Adipose tissue (tissue), 3 donors: ENCODE results near the gene MRPL32. TPM values are rescaled to one million over a fixed set of nuclear protein-coding genes. Genes with fewer than 3 reads are reported as not detected.
"Not testable (repeated sequence)": the region's sequence is repeated elsewhere in the genome, so short reads cannot be mapped to it uniquely, and the experiment has no call there.

ENCODE experiments used
- H3K27ac ChIP-seq: one replicate; pipeline ENCODE4 v1.5.1; 2013; ENCODE audit warnings: low read depth, low read length
- WGBS, 3 donors: extraction: QIAGEN DNeasy Blood & Tissue Kit; methylation state at CpG; one replicate each; pipeline ENCODE4 v1.1.7; 2013; 5-methylcytosine and 5-hydroxymethylcytosine counted together
- polyA plus RNA-seq, 3 donors: library from polyadenylated mRNA; stranded (reverse); fragments of 200-250 nt; gene quantifications; one replicate each; pipeline ENCODE4 v1.2.3, GENCODE V29; 2013
- donor health status: healthy with polysubstance abuse.
- donor health status: Bipolar disorder and iron deficiency.
- donor health status: healthy.

Gene MRPL32
- polyA plus RNA-seq: 10 to 100 TPM; 58.3 to 83.0 (median 66.1) TPM

DNA sequence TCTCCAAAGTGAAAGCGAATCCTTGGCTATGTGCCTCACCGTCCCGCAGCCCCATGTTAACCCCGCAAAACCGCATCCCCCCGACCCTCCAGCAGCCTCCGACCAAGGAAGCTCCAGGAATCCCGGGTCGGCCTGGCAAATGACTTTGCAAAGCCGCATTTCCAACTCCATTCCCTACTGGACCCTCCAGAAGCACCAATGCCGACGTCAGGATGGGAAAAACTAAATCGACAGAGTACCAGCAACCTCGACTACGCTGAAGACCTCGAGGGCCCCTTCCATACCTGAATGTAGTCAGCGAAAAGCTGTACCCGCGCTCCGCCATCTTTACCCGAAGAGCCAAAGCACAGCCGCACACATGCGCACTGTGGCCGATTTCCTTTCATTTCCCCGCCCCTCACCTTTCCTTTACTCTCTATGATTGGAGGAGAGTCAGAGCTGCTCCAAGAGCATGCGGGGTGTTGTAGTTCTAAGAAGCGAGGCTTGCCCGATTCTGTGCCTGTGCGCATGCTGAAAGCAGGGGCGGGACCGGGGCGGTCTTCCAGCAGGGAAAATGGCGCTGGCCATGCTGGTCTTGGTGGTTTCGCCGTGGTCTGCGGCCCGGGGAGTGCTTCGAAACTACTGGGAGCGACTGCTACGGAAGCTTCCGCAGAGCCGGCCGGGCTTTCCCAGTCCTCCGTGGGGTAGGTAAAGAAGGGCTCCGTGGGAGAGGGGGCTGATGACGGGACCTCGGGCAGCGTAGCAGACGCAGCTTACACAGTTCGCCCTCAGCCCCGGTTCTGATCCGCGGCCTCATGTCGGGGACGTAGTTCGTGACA is at the start of gene MRPL32, which contains the start of gene PSMA2:
Gene MRPL32, plus strand, starts transcription at position 543 of the 818 bp plus-strand sequence. Its CDS starts 11 bp downstream, at position 554.
Gene PSMA2, minus strand, starts transcription at position 341 of the 818 bp plus-strand sequence. Its CDS starts 16 bp downstream, at position 325.
- peak within 1 kb of the TSS; percentile 43 for H3K27ac ChIP-seq
- WGBS, 3 donors: 0 to 1% (median 0%) methylated on average over 56 of the region's 56 CpGs

DNA sequence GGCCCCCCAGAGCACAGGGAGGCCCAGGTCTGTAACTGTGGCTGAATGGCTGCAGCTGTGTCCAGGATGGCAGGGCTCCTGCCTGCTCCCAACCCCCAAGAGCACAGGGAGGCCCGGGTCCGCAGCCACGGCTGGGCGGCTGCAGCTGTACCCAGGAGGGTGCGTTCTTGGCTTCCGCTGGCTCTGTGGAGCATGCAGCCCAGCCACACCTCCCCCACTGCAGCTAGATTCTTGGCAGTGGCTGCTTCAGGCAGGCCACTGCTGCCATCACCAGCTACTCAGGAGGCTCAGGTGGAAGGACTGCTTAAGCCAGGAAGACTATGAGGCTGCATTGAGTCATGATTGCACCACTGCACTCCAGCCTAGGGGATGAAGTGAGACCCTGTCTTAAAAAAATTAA is 48.2 kb upstream of the MRPL32 start:
- WGBS, 3 donors: 82 to 90% (median 85%) methylated on average over 6 of the region's 6 CpGs

DNA sequence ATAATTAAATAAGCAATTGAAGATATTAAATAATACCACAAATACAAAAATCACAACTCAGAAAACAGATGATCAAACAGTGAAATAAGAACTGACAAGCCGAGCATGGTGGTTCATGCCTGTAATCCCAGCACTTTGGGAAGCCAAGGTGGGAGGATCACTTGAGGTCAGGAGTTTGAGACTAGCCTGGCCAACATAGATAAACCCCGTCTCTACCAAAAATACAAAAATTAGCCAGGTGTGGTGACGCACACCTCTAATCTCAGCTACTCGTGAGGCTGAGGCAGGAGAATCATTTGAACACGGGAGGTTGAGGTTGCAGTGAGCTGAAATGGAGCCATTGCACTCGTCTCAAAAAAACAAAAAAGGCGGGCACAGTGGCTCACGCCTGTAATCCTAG is 47.0 kb upstream of the MRPL32 start:
- WGBS, 3 donors: 93 to 95% (median 94%) methylated on average over 8 of the region's 8 CpGs
- H3K27ac ChIP-seq: not testable (repeated sequence)

More for the DNA sequence above, 48.2 kb upstream of the MRPL32 start:
- no peak overlapping the region for H3K27ac ChIP-seq

DNA sequence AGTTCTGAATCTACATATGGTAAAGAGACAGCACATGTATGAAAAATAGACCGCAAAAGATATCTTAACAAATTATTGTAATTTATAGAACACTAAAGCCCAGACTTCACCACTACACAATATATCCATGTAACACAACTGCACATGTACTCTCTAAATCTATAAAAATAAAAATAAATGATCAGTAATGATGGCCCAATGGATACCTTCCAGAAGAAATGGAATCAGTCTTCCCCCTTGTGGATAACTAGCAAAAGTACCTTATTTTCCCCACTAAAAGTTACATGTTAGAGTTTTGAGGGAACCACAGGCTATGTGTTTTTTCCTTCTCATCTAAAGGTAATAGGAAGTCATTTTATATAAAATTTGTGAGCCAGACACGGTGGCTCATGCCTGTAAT is 46.0 kb upstream of the MRPL32 start:
- H3K27ac ChIP-seq: no peak overlapping the region
- 69 to 80% (median 76%) methylated on average over 2 of the region's 2 CpGs for WGBS, 3 donors

DNA sequence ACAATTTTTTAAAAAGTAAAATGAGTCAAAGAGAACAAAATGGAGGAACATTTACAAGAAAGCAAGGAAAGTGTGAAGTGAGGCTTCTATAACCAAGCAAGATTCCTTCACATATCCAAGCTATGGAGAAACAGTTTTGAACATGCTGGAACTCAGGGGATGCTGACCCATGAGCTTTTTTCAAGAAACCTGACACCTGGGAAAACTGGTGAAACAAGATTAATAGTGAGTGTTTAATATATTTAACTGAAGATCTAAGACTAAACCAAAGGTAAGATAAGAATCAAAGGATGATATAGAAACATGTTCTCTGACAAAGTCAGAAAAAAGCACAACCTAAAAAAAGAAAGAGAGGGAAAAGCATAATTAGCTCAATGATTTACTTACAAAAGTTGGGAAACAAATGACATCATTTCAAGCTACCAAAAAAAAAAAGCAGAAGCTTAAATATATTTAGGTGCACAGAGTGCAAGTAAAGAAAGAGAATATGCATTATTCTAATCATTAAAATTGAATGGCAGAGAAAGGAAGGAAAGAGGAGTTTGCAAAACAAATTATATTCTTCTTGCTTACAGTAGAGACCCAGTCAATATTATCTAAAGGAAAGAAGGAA is 45.2 kb upstream of the MRPL32 start:
- no peak overlapping the region for H3K27ac ChIP-seq

DNA sequence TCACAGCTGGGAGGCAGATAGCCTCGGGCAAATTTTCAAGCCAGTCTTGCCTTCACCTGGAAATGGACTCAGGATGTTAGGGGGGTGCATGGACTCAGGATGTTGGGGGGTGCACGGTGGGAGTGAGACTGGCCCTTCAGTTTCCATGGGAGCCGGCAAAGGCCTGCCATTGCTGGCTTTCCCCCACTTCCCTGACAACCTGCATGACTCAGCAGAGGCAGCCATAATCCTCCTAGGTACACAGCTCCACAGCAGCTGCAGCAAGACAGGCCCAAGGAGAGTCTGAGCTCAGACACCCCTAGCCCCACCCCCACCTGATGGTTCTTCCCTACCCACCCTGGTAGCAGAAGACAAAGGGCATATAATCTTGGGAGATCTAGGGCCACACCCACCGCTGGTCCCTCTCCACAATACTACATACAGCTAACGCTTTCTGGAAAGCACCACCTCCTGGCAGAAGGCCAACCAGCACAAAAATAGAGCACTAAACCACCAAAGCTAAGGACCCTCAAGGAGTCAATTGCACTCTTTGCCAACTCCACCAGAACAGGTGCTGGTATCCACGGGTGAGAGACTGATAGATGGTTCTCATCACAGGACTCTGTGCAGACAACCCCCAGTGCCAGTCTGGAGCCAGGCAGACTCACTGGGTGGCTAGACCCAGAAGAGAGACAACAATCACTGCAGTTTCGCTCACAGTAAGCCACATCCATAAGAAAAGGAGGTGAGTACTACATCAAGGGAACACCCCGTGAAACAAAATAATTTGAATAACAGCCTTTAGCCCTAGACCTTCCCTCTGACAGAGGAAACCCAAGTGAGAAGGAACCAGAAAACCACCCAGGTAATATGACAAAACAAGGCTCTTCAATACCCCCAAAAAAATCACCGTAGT is 38.6 kb upstream of the MRPL32 start:
- WGBS, 3 donors: 76 to 87% (median 80%) methylated on average over 9 of the region's 9 CpGs
- H3K27ac ChIP-seq: no peak overlapping the region

DNA sequence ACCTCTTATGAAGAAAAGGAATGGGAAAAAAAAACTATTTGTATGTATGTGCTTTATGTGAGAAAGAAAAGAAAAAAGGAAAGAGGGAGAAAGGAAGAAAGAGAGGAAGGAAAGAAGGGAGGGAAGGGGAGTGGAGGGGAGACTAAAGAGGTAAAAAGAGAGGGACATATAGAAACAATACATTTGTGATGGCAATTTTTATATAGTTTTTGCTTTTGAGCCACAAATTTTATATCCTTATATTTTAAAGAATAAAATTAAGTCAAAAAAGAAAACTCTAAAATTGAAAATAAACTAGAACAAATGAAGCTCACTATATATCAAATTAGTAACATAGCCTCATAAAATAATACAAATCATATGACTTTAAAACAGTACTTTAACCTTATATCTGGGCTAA is 31.3 kb upstream of the MRPL32 start:
- no peak overlapping the region for H3K27ac ChIP-seq

DNA sequence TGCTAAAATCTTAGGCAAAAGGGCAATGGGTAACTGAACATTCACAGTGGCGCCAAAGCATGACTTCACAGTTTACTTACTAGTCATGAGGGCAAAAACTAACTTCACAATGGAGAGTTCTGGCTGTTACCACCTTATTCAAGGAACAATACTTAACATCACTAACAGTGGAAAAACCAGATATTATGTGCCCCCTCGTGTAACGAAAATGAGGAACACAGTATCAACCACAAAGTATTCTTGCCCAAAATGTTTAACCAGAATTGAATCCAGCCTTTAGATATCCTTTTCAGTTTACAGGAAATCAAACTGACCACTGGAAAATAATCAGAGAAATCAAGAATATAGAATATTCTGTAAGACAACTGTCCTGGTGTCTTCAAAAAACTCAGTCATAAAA is 29.8 kb upstream of the MRPL32 start:
- H3K27ac ChIP-seq: no peak overlapping the region
- 56 to 66% (median 58%) methylated on average over 3 of the region's 3 CpGs for whole genome bisulfite sequencing, 3 donors

DNA sequence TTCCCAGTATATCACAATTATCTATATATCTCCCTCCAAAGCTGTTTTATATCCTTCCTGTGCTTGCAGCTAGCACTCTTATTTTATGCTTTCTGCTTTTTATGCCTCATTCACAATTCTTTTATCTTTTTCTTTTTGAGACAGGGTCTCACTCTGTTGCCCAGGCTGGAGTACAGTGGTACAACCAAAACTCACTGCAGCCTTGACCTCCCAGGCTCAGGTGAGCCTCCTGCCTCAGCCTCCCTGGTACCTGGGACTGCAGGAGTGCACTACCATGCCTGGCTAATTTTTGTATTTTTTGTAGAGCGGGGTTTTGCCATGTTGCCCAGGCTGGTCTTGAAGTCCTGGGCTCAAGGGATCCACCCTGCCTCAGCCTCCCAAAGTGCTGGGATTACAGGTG is 26.0 kb upstream of the MRPL32 start:
- 96 to 100% (median 98%) methylated on average over 1 of the region's 1 CpG for WGBS, 3 donors
- no peak overlapping the region for H3K27ac ChIP-seq

DNA sequence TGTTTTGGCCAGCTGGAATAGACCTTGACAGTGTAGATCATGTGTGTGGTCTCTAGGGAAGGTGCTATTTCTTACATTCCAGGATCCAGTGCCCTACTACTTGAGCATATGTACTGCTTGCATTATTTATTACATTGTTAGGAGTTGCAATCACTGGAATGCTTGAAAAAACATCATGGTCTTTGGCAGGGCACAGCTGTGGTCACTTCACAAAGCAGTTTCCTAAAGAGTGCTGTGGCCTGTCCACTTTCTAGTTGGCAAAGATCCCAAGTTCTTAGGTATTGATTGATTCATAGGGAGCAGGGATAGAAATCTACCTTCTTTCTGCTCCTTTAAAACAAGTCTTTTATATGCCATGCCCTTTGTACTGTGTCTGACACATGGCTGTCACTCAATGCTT is 24.9 kb upstream of the MRPL32 start:
- H3K27ac ChIP-seq: no peak overlapping the region

DNA sequence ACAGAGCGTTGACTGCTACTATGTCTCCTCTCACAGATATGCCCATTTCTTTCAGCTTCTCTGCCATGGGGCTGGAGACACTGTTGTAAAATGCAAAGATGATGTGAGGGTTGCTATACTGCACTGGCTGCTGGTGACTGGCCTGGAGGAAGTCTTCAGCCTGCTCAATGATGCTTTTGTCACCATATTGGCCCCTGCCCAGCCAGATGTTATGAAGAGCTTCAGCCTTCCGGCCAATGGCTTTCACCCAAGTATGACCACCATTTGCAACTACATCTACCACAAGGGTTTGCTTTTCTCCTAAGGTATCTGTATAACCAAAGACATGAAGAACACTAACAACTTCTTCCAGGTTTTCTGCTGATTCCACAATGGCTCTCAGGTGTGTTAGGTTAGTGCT is 21.9 kb upstream of the MRPL32 start:
- WGBS, 3 donors: 86 to 96% (median 96%) methylated on average over 2 of the region's 2 CpGs
- H3K27ac ChIP-seq: no peak overlapping the region

DNA sequence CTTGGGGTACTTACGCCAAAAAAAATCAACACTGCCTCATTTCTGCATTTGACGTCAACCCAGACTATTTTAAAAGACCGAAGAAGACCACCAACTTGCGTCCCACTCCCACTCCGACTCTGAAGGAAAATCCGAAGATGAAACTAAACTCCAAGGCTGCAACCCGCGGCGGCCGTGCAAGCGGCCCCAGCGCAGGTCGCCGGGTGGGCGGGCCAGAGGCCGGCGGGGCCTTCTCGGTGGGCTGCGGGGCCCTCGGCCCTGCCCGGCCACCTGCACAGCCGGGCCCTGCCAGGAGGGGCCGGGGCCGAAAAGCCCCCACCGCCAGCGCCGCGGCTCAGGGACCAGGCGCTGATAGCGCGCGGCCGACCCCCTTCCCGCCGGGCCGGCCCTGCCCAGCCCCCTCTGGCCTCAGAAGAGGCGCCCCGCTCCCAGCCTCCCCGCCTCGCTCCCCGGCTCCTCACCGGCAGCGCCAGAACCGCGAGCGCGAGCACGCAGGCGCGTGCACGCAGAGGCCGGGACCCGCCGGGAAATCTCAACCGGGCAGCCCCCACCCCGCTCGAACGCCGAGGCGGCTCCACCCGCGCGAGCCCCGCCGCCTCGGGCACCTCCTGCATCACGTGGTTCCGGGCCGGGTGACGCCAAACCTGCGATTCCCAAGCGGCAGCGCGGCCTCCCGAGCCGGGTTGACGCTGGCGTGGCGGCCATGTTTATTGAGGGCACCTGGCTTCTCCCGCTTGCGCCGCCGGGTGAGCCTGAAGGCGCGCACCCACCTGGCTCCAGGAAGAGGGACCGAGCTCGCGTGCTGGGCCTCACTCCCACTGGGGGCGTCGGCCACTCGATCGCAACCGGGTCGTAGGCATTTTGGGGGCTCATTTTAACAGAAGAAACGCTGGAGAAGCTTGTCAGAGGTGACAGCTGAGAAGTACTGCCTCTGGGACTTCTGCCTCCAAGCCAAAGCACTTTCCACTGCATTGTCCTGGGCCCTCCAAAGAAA is 20.4 kb upstream of the MRPL32 start, which contains the start of gene C7orf25:
Gene C7orf25, minus strand, starts transcription at position 617 of the 994 bp plus-strand sequence. CDS start 1,170 bp downstream, outside the sequence.
- peak within 1 kb of the TSS; percentile 61 for H3K27ac ChIP-seq
- WGBS, 3 donors: 0 to 1% (median 0%) methylated on average over 79 to 95 of the region's 95 CpGs

DNA sequence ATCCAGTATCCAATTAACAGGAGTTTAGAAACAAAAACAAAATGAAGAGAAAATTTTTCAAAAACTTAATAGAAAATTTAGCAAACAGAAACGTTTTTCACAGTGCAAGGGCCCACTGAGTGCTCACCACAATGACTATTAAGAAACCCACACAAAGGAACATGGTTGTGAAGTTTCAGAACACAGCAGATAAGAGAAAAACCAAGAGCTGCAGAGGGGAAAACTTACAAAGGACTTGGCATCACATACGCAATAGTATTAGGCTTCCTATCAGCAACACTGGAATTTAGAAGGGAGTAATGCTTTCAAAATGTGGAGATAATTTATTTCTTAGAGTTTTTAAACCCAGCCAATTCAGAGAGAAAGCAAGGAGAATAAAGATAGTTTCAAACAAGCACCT is 18.6 kb upstream of the MRPL32 start:
- H3K27ac ChIP-seq: no peak overlapping the region
- 29 to 57% (median 42%) methylated on average over 2 of the region's 2 CpGs for WGBS, 3 donors

DNA sequence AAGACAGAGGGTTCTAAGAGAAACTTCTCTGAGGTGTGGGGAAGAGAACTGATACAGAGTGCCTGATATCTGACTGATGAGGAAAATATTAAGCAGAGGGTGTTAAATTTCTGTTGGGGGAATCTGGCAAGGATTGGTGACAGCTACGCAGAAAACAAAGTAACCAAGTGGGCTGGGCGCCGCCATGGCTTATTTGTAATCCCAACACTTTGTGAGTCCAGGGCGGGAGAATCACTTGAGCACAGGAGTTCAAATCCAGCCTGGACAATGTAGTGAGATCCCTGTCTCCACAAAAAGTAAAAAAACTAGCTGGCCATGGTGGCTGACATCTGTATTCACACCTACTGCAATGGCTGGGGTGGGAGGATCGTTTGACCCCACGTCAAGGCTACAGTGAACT is 18.2 kb upstream of the MRPL32 start:
- H3K27ac ChIP-seq: no peak overlapping the region
- WGBS, 3 donors: 68 to 73% (median 69%) methylated on average over 6 of the region's 6 CpGs

DNA sequence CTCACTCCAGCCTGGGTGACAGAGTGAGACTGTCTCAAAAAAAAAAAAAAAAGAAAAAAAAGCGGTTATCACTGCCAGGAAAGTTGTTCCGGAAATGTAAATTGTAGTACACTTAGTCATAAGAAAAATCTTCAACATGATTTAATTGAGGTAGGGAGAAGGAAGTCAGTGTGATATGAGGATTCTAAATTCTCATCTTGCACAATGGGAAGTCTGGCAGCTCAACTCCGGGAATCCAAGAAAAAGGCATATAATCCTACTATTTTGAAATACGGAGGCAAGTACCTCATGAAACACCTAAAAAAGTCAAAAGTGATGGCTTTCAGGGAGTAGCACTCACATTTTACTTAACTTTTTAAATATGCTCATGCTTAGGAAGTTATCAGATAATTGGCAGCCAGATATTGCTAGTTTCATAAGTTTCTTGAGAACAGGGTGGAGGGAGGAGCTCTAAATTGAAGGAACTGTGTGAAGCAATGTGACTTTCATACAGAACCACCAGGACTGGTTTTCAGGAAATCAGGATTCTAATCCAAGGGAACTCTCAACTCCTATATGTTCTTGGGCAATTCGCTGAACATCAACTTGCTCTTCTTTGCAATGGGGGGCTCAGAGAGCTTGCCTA is 17.6 kb upstream of the MRPL32 start:
- 33 to 52% (median 33%) methylated on average over 5 of the region's 5 CpGs for WGBS, 3 donors
- no peak overlapping the region for H3K27ac ChIP-seq

DNA sequence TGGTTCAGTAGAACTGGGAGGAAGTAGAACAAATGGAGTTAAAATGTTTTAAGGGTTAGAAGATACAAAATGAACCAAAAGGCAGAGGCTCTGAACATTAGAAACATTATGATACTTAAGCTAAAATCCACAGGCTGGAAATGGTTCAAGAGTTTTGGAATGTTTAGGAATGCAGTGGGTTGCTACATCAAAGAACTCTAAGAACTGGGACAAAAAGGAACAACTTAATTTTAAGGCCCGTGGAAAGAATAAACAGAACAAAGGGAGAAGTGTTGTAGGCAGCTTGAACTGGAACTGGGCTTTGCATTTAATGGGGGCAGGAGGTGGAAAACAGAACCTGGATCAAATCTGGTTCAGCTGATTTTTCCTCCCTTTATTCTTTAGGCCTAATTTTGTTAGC is 16.8 kb upstream of the MRPL32 start:
- 48 to 73% (median 57%) methylated on average over 1 of the region's 1 CpG for WGBS, 3 donors
- no peak overlapping the region for H3K27ac ChIP-seq

DNA sequence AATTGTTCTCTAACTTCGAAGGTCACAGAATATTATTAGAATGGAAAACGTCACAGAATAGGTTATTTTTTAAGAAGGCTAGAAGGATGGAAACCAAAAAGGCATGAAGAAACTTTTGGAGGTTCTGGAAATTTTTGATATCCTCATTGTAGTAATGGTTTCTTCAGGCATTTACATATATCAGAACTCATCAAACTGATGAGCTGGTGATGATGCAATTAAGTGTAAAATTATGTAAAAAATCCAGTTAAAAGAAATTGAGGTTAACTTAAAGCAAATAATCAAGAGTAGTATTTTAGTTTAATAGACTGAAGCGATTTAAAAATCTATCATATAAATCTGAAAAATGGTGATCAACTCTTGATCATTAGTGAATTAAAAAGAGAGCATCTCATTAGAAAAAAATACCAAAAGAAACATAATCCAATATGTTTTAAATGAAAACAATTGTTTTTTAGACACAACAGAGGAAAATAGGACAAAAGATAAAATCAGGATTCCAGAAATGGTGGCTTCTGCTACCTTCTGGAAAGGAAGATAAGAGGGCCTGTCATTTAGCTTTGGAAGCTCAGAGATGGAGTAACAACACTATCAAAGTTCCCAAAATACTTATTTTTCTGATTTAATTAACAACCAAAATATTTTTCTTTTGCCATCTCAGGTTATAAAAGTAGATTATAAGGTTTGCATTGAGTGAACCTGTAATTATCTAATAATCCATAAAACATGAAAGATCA is 10.0 kb upstream of the MRPL32 start:
- 88 to 96% (median 92%) methylated on average over 3 of the region's 3 CpGs for WGBS, 3 donors
- no peak overlapping the region for H3K27ac ChIP-seq
